Left lobe of liver (tissue), 2 donors: ENCODE data around the gene HNRNPF. TPM values are rescaled to one million over a fixed set of nuclear protein-coding genes. Genes with fewer than 3 reads are reported as not detected.
A peak's percentile ranks its signal among the peaks of the same experiment; 100 is the strongest.
"Not testable (repeated sequence)": the region's sequence is repeated elsewhere in the genome, so short reads cannot be mapped to it uniquely, and the experiment has no call there.

Source experiments
- ATAC-seq: fragments of 200-7000 bp; cut with Tn5 transposase; one replicate; pipeline ENCODE4 v1.9.1; 2020; ENCODE audit warnings: mild to moderate bottlenecking, moderate library complexity
- DNase-seq: peaks from one replicate; pipeline ENCODE4 v3.0.0-alpha.2; 2020; ENCODE audit warnings: low spot score
- total RNA-seq: library from RNA; stranded (reverse); gene quantifications from one replicate; pipeline ENCODE4 v1.2.1, GENCODE V29; 2021
- donor health status: DM: no; HTN: no; CAD: no; lungs with moderate emphysema.
- donor health status: DM: no; HTN: yes; CAD: no.

HNRNPF gene
- total RNA-seq, 1 donor from 2014 or later, result 118 TPM

DNA sequence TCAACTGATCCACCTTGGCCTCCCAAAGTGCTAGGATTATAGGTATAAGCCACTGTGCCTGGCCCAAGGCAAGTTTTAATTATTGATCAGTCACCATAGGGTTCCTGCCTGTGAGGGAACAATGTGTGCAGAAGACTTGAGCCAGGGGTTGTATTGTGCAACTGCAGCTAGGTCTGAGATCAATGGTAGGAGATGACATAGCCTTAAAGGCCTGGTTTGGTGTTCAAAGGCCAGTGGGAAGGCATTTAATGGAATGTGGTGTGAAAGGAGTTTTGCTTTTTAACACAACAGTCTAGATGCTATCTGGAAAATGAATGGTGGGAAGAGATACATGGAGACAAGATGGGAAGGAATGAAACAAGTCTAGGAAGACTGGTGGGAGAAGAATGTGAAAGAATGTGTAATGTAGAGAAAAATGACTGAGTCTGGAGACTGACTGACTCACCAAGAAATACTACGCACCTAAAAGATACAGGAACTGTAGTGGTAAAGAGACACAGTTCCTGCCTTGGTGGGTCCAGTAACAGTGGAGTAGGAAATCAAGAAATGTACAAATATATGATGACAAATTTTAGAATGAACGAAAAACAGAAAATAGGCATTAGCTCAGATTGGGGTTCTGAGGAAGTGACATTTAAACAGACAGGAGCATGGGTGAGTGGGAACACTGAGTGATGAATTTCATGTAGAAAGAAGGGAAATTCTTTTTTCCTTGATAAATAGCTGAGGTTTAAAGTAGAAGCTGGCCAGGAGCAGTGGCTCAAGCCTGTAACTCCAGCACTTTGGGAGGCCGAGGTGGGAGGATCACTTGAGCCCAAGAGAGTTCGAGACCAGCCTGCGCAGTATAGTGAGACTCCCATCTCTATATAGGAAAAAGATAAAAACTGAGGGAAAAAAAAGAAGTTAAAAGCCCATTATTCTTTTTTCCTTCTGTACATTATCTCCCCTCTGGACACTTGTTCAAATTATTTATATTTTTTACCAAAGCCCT, 9.4 kb downstream of the HNRNPF start:
- peak; percentile 70 for DNase-seq

DNA sequence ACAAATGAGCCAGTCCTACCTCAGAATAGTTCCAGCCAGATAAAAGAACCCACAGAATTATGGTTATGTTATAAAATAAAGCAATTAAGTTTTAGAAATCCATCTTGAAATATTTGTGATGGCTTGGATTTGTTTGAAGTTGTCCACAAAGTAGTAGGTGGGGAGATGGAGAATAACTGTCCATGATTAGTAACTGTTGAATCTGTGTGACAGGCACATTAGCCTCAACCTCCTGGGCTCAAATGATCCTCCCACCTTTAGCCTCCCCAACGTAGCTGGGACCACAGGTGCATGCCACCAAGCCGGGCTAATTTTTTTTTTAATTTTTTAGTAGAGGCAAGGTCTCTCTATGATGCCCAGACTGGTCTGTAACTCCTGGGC, 10.1 kb downstream of the HNRNPF start:
- no peak for DNase-seq
- no peak for ATAC-seq

More for the DNA sequence above, 9.4 kb downstream of the HNRNPF start:
- ATAC-seq, result peak; percentile 14

DNA sequence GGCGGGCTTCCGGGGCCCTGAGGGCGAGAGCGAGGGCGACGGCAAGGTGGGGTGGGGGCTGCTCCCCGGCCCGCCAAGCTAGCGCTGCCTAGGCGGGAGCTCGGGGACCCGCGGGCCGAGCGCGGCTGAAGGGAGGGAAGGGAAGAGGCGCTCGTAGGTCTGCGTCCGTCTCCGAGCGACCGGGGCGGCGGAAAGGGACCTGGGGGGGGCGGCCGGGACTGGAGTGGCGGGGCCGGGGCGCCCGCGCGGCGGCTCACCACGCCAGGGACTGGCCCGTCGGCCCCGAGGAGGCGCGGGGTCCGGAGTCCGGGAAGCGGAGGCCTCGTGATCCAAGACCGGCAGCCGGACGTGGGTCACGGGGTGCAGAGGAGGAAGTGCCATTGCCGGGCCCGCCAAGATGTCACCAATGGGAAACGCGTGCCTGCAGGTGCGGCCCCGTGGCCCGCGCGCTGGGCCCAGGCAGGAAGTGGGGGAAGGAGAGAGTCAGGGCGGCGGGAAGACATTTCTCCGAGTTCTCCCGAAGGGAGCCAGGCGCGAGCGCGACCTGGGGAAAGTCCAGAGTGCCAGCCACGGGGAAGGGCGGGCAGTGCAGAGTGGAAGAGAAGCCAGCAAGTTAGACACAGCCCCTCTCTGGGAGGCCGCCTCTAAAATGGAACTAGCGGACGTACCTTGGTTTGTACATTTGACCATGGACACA, 11.9 kb downstream of the HNRNPF start:
- peak; percentile 76 for ATAC-seq
- DNase-seq, result peak; percentile 98

DNA sequence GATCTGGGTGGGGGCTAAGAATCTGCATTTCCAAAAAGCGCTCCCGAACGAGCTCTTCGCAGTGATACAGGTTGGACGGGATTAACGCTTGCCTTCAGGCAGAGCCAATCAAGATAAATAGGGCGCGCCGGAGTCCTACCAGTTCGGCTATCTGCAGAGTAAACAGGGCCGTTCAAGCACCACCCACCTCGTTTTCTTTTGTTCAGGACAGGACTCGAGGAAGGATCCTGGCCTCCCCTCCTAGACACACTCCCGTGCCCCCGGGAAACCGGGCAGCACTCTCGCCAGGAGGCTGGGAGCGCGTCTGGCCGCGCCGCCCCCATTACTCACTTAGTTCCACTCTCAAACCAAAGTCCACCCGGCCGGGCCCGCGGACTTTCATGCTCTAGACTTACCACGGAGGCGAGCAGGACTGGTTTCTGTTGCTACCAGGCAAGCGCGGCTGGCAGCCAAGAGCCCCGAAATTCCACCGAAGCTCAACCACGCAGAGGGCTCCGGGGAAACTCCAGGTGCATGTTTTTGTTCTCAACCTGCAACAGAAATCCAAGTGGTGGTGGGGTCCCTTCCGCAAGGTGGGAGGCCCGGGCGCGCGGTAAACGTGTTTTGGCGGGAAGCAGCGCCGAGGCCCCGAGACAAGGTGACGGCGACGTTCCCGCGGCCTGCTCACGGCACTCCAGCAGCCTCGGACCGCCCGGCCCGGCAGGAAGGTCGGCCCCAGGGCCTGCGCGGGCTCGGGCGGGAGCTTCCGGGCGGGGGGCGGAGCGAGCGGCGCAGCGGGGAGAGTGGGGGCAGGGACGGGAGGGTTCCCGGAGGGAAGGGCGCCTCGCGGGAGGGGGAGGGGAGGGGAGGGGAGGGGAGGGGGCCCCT, 12.7 kb downstream of the HNRNPF start:
- ATAC-seq, result peak; percentile 84
- DNase-seq, result peak; percentile 87

DNA sequence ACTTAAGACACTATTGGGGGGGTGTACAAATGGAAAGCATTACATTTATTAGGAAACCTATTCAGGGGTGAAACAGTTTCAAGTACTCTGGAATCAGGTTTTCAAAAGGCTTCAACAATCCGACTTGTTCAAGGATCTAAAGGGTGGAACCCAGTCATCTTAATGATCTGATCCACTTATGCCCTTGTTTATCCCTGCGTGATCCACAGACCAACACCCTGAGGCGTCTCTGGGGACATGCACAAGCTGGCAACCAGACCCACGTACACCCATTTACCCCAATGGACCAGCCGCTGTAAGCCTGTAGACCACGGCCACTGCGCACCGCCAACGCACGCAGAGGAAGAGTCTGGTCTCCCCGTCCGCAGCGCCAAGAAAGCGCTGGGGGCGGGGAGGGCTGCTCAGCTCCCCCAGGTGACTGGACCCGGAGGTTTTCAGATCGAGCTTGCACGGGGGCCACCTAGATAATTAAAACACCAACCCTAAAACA, 13.4 kb downstream of the HNRNPF start:
- DNase-seq (no peak), ATAC-seq (peak; percentile 1)

DNA sequence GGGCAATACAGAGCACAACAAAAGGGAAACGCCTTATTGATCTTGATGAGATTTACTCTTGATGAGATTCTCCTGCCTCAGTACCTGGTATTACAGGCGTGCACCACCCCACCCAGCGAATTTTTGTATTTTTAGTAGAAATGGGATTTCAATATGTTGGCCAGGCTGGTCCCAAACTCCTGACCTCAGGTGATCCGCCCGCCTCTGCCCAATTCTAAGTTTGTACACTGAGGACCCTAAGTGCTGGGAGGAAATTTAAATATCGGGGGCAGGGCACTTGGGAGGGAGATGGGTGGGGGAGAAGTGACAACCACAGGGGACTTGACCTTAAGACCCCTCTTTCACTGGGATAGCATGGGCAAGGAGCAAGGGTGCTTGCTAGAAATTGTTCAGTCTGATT, 14.1 kb downstream of the HNRNPF start:
- ATAC-seq (no peak), DNase-seq (no peak)

DNA sequence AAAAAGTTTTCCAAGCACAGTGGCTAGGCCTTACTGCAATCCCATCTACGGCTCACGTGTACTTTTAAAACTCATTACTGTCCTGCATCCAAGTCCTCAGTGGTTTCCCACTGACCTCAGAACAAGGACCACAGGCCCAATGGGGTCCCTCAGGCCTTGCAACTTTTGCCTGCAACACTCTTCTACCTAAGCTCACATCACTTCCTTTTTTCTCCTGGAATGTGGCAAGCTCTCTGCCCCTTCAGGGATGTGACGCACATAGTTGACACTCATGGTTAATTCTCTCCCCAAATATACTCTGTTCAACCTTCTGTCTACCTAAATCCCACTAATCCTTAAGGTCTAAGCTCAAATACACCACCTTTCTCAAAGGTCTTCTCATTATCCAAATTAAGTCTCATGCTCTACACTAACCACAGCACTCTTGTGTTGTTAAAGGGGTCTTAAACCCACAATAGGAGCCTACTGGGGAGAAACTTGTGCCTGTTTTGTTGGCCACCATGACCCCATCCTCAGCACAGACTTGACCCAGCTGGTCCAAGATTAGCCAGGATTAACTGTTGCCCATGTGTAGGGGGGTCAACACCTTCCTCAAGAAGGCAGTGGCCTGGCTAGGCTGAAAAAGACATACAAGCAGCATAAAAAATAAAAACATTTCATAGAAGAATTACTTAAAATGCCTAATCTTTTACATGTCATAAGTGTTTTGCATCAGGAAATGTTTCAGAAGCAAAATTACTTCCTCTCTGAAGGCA, 15.2 kb downstream of the HNRNPF start:
- ATAC-seq (no peak), DNase-seq (no peak)

DNA sequence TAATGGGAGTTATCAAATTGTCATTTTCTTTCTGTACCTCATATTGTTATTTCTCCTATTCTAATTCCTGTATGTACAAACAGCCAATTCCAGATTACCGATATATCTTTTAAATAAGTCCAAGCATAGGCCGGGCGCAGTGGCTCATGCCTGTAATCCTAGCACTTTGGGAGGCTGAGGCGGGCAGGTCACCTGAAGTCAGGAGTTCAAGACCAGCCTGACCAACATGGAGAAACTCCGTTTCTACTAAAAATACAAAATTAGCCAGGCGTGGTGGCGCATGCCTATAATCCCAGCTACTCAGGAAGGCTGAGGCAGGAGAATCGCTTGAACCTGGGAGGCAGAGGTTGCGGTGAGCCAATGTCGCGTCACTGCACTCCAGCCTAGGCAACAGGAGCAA, 15.8 kb downstream of the HNRNPF start:
- DNase-seq, result not testable (repeated sequence)

DNA sequence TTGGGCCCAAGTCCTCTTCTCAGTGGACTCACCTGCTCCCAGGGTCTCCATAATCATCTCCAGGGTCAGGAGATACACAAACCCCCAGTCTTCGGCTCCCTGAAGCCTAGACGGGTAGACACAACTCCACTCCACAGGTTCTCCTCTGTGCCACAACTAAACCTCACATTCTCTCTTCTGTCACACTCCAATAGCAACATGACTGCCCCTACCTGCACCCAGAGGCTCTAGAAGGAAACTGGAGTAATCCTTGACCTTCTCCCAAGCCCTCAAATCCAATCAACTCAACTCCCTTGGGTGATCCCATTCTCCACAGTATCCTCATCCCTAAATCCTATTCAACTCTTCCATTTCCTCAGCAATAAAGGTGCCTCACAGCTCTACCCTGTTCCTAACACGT, 16.2 kb downstream of the HNRNPF start:
- DNase-seq (no peak), ATAC-seq (no peak)

More for the DNA sequence above, 15.8 kb downstream of the HNRNPF start:
- not testable (repeated sequence) for ATAC-seq

DNA sequence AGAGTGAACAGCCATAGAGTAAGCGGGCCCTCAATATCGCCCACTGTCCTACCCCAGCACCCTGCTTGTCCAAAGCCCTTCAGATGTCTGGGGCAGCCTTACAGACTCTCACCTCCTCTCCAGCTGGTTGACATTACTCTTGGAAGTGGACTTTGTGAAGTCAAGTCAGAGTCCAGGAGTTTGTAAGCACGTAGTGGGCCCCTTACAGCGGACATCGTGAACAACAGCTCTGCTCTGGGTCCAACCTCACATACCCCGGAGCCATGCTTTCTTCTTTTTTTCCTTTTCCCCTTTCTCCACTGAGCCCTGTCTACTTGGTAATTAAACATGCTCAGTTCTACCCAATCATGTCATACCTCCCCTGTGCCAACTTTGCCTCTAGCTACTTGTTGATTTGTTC, 17.5 kb downstream of the HNRNPF start:
- DNase-seq (no peak), ATAC-seq (no peak)

DNA sequence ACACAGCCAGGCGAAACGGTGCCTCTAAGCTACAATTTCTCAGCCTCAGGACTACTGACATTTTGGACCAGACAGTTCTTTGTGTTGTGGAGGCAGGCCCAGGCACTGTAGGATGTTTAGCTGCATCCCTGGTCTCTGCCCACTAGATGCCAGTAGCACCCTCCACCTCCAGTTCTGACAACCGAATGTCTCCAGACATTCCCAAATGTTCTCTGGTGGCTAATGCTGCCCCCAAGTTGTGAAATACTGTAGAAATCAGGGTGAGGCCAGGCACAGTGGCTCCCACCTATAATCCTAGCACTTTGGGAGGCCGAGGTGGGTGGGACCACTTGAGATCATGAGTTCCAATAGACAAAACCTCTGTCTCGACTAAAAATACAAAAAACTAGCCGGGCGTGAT, 18.2 kb downstream of the HNRNPF start:
- ATAC-seq (peak; percentile 68), DNase-seq (no peak)

DNA sequence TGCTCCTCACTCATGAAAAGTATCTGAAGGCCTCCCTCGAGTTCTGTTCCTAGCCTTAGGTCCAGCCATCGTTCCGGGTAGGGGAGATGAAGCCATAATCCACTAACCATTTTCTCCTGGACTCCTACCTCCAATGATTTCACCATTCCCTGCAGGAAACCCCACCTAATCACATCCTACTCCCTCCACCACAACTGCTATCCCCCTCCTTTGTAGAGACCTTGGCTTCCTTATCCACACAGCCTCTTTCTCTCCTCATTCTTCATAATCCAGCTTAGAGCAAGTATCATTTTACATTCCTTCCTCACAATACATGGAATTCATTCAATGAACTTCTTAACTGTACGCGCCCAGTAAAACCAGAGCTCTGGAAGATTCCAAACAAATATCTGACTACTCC, 18.7 kb downstream of the HNRNPF start:
- no peak for ATAC-seq
- no peak for DNase-seq

DNA sequence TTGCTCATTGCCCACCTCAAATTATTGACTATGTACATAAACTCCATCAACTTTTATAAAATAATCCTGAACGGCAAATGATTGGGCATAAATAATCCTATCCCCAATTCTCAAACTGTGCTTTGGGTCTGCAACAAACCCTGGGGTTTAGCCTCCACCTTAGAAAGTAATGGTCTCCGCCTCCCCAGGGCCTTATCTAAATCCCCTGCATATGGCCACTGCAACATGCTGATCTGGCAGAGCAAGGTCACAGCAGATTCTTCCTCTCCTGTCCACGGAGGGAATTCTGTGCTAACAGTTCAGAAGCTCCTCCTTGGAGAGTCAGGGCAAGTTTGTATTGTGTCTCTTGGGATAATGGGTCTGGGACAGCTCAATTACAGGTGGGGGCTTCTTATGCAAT, 19.1 kb downstream of the HNRNPF start:
- DNase-seq (no peak), ATAC-seq (no peak)

DNA sequence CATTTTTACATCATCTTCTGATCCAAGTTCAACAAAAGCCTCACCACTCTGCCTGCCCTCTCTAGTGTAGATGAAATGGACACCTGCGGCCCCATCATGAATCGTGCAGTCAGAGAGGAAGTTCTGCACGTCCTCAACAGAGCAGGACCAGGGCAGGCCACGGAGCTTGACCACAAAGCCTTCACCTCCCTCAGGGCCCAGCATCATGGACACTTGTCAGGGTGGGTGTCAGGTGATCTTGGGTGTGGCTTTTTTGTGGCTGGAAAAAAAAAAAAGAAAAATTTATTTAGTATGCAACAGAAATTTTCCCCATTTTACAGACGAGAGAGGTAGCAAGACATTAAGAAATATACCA, 21.3 kb downstream of the HNRNPF start:
- DNase-seq, result no peak
- no peak for ATAC-seq

DNA sequence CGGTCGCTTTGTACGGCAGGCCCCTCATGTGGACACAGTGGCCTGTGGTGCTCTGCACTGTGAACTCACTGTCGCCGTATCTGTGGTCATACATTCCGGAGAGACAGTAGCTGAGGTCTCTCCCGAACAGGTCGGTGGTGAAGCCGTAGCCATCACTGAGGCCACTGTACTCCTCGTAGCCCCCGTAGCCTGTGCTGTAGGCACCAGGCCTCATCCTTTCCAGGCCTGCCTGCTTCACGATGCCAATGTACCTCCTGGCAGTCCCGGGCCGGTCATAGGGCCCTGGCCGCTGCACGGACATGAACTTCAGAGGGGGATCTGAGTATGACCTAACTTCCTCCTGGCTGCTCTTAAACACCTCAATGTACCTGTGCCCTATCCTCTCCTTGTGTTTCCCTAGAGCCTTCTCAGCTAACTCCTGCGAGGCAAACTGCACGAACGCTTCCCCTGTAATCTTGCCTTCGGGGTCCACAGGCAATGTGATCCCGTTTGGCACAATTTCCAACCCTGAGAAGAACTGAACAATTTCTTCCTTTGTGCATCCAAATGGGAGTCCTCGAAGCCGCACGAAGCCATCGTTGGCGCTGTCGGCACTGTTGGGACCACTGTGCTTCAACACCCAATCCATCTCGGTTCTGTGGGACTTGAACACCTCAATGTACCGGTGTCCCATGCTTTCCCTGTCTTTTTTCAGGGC, 21.9 kb downstream of the HNRNPF start:
- peak; percentile 13 for ATAC-seq

DNA sequence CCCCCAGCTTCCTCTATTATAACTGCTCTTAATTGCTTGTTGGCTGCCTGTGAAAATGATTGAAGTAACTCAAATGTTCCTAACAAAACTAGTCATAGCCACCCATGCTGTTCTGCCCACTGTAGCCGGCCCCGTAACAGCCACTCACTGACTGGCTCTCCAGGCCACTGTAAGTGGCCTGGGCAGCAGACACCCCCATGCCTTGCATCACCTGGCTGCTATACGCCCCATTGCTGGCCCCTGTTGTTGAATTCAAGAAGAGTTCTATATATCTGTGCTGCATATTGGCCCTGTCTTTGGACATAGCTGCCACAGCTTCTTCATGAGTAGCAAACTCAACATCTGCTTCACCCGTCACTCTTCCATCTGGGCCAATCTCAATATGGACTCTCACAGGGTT, 22.4 kb downstream of the HNRNPF start:
- ATAC-seq, result no peak
- DNase-seq, result no peak

More for the DNA sequence above, 21.9 kb downstream of the HNRNPF start:
- no peak for DNase-seq

DNA sequence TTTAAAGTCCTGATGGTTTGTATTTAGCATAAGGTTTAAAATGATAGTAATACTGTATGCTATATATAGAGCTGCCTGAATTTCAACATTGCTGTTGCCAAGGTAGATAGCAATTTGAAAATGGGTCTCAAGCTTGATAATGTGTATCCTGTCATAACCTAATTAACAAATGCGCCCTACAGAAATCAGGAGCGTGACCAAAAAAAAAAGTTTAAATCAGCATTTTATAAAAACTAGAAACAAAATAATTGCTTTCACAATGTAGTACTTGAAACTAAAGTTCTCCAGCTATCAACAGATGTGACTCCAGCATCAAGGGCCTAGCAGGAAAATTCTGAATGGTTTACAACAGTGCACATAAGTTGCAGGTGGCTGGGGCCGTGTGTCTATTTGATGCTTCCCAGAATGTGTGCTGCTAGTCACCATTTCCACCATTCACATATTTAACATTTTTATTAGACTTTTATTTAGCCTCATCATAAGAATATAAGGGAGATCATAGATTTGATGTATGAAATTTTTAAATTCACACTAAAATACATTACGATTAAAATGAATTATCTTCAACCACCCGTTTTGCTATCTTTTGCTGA, 23.5 kb downstream of the HNRNPF start:
- DNase-seq, result no peak
- no peak for ATAC-seq

DNA sequence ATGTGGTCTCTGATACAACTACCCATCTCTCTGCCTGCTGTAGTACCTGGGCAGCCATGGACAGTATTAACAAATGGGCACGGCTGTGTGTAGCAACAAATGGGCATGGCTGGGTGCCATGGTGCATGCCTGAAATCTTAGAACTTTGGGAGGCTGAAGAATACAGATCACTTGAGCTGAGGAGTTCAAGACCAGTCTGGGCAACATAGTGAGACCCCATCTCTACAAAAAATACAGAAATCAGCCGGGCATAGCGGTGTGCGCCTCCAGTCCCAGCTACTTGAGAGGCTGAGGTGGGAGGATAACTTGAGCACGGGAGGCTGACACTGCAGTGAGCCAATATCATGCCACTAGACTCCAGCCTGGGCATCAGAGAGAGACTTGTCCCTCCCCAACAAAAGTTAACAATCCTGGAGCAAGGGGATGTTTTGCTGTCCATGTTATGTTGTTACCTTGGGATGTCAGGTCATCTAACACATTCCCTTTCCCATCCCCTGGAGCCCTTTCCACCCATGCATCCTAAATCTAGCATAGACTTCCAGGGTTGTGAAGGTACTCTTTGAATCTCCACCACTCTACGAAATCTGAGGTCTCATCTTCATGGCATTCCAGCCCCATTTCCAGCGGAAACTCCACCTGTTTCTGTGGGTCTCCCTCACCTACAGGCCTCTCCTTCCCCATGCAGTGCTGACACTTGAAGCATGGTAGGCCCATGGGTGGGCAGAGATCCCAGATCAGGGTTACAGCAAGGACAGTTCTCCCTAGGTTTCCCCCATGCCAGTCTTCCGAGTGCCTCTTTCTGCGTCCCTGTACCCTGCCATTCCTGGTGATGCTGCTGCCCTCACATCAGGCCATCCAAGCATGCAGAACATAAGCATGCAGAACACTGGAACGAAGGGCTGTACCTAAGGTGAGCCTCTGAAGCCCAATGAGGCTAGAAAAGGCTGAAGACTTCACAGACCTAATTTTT, 24.4 kb downstream of the HNRNPF start:
- no peak for DNase-seq
- peak; percentile 67 for ATAC-seq
